ENCODE data around the gene GGCT.

GGCT gene

DNA sequence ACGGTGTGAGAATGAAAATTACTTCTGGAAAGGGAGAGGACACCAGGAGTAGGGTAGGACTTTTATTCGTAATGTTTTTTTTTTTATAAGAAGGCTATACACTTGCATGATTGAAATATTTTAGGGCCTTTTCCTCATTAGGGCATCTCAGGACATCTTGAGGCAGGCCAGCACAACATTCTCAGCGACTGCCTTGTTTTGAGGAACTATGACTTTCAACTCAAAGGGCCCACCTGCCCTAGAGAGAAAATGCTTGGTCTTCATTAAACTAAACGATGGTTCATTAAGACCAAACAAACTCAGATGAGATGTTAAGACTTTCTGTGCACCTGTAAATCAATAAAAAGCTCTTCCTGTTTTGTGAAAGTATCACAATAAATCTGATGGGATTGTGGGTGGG is 37.4 kb downstream of the GGCT start:
- no peak for DNase-seq (ENCODE audit: low read depth, low spot score)
- no peak overlapping the region for H3K4me3 ChIP-seq (ENCODE audit: low read length)

DNA sequence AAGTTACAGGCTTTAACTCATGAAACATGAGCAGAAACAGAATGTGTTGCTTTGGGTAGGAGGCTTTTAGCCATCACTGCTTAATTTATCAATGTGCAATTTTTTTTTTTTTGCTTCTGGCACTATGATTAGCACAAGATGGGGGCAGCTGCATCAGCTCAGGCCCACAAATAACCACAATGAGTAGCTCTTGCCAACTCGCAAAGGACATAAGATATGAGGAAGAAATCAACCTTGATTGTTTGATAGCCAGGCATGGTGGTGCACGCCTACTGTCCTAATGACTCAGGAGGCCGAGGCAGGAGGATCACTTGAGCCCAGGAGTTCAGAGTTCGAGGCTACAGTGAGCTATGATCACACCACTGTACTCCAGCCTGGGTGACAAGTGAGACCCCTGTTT is 38.4 kb downstream of the GGCT start:
- no peak overlapping the region for H3K4me3 ChIP-seq (ENCODE audit: low read length)
- DNase-seq (ENCODE audit: low read depth, low spot score): no peak

DNA sequence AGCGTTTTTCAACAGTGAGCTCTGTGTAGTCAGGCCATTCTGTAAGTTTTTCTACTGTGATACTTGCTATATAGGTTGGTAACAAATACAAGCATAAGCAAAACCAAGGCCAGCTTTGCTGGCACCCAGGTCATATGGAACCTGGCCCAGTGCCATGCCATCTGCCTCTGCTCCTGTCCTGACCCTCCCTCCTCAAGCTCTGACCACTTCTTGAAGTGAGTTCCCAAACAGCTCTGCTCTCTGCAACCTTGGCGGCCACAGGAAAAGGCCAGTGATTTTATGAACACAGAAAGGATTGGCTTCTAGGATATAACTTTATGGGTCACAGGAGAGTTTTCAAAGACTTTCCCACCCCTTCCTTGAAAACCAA is 38.8 kb downstream of the GGCT start:
- no peak overlapping the region for H3K4me3 ChIP-seq (ENCODE audit: low read length)
- no peak for DNase-seq (ENCODE audit: low read depth, low spot score)

DNA sequence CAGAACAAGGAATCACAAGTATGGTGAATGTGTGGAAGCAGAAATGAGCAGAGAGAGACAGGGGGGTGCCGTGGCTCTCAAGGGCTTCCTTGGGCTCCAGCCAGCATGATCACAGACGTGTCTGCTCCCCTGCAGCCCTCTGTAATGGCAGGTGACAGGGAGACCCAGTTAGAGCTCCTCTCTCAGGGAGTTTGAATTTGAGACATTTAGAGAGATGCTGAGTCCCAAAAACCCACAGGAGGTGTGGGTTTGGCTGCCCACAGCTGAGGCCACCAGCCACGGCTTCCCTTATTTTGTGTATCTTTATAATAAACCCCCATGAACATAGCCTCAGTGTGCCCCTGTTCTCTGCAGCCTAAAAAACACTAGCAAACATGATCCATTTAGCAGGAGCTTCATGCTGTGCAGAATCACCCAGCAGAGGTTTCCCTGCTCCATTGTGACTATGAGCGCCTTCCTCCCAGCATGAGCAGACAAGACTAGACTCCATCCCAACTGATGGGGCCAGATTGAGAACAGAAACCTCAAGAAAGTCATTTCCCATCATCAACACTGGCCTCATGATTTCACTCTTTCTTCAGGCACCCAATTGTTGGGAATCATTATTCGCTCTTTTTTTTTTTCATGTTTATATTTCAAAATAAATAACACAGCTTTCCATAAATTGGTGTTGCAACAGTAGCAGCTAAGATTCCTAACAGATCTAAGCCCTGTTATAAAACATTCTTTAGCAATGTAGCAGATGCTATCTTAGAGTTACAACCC is 39.4 kb downstream of the GGCT start:
- DNase-seq (ENCODE audit: low read depth, low spot score): no peak
- H3K4me3 ChIP-seq (ENCODE audit: low read length): no peak overlapping the region

DNA sequence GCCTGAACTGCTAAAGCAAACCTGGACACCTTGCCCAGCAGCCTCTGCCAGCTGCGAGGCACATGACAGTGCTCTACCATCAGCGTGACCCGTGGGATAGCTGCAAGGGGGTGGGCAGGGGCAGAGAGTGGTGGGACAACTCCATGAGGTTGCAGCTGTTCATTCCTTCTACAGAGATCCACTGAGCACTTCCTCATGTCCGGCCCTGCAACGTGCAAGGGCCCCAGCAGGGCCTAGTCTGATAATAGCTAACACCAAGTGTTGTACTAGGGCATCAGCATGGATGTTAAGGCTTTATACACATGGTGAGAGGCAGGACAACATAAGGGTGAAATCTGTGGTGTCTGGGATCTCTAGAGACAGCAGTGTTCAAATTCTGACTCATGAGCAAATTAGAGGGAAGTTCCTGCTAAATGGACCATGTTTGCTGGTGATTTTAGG is 40.4 kb downstream of the GGCT start:
- DNase-seq (ENCODE audit: low read depth, low spot score): no peak
- H3K4me3 ChIP-seq (ENCODE audit: low read length): no peak overlapping the region

DNA sequence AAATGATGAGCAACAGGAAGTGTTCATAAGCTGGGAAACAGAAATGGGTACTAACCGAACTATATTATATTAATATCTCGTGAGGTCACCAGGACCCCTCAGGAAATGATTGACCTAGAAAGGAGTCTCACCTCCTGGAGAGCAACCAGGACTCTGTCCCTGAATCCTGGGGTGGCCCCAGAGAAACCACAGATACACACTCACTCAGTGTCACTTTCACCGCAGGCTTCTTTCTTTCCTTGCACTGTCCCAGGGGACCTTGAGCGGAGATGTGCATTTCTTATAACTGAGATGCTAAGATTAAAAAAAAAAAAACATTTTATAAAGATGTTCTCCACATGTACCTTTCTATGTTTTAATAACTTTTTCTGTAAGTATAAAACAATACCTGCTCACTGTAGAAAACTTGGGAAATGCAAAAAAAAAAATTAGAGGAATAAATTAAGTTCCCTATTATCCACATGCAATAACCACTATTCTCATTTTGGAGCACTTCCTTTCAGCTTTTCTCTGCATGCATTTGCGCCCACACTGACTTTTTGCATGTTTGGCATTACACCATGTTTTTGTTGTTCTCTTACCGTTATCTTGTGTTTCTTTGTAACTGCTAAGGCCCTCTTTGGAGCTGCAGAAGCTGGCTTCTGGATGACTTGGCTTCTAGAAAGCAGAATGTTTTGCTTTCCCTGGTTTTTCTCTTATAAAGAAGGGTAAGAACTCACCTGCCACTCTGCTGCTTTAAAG is 41.1 kb downstream of the GGCT start:
- DNase-seq (ENCODE audit: low read depth, low spot score): no peak
- H3K4me3 ChIP-seq (ENCODE audit: low read length): no peak overlapping the region

DNA sequence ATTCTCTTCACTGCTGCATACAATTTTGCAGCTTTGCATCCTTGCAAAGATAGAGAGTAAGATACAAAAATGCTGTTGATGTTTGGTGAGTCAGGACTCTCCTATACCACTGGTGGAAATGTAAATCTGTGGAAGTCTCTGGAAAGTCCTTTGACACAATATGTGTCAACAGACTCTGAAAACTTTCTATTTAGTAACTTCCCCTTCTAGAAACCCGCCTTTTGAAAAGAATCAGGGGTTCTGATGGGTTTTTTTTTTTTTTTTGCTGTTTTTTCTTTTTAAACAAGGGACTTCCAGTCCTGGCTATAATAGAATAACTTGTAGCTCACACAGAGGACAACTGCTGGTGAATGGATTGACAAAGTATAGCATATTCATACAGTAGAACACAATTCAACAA is 42.5 kb downstream of the GGCT start:
- no peak overlapping the region for H3K4me3 ChIP-seq (ENCODE audit: low read length)
- no peak for DNase-seq (ENCODE audit: low read depth, low spot score)

DNA sequence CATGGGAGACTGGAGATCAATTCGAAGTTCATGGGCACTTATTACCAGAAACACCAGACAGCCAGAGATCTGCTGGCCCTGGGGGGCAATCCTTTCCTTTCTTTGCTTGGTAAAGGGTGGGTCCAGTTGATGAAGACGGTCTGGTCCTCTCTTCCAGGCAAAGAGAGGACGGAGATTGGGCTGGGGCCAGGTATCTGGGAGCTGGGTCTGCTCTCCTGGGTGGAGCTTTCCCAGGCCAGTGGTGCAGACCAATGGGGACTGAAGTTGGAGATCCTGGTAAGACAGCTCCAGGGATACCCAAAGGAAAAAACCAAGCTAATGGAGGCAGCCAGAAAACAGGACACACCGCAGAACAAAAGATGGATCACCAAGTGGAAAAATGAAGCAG is 44.4 kb downstream of the GGCT start:
- H3K4me3 ChIP-seq (ENCODE audit: low read length): no peak overlapping the region
- no peak for DNase-seq (ENCODE audit: low read depth, low spot score)

DNA sequence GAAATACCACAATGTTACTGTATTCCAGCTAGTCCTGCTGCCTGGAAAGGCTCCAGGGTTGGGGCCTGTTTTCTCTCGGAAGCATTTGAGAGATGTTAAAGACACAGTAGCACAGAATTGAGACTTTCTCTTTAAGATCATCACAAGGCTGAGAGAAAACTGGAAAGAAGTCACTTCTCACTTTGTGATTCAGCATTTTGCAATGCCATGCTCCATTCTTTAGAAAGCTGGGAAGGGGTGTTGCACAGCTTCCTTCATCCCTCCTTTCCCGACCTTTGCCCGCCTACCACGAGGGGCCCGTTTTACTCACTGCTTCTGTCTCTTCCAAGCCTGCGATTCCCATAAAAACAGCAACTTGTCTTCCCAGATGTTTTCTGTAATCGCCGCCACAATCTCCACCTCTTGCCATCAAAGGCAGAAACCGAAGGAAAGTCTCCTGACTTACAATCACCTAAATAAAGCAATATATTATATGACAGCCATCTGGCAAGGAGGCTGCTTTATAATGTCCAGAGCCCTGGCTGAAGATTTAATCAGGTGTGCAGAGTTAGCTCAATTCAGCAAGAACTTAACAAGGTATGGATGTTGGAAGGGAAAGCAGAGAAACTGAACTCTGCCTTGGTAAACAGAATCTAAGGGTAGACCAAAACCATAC is 44.9 kb downstream of the GGCT start:
- no peak for DNase-seq (ENCODE audit: low read depth, low spot score)
- no peak overlapping the region for H3K4me3 ChIP-seq (ENCODE audit: low read length)

DNA sequence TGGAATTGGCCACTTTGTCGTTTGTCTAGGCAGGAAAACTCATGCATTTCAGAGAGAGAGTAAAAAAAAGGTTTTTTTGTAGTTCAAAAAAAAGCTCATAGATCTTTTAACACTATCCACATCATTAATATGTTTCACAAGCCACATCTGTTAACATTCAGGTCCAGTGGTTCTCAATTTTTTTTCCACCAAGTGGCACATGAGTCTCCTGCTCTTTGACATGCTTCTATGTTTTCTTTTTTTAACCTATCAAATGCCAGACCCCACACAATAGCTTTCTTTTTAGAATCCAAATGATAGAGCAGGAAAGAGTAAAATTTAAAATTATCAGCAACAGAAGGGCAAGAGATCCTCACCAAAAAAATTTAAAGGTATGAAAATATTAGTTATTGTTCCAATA is 46.3 kb downstream of the GGCT start:
- no peak for DNase-seq (ENCODE audit: low read depth, low spot score)

DNA sequence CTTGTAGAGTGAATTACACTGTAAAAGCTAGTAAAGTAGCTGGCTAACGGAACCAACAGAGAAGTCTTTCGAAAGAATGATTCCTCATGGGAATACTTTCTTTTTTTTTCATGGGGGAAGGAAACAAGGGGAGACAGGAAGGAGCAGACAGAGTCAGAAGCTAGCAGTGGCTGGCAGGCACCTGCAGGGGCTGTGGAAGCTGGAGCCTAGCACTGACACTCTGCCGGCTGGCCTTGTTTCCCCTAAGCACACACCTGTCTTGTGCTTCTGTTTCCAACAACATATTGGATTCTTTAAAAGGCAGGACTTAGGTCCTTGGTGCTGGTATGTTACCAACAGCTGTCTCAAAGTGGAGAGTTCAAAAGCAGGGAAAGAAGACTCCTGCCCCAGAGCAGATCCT is 50.7 kb downstream of the GGCT start:
- no peak for DNase-seq (ENCODE audit: low read depth, low spot score)
- no peak overlapping the region for H3K4me3 ChIP-seq (ENCODE audit: low read length)

More for the DNA sequence above, 46.3 kb downstream of the GGCT start:
- H3K4me3 ChIP-seq (ENCODE audit: low read length): no peak overlapping the region

DNA sequence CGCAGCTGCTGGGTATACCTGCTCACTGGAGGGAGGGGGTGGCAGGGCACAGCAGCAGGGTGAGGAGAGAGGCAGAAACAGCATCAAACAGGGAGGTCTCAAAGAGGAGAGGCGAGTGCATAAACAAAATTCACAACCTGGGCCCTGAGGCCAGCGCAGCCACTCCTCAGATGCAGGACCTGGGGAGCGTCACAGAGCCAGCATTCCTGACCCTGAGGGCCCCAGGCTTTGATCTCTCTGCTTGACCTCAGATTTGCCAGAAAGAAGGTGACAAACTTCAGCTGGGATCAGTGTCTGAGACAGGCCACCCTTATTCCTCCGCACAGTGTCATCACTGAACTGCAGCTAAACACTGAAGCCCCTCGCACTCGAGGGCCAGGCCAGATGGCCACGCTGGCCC is 51.6 kb downstream of the GGCT start:
- no peak overlapping the region for H3K4me3 ChIP-seq (ENCODE audit: low read length)
- DNase-seq (ENCODE audit: low read depth, low spot score): no peak

DNA sequence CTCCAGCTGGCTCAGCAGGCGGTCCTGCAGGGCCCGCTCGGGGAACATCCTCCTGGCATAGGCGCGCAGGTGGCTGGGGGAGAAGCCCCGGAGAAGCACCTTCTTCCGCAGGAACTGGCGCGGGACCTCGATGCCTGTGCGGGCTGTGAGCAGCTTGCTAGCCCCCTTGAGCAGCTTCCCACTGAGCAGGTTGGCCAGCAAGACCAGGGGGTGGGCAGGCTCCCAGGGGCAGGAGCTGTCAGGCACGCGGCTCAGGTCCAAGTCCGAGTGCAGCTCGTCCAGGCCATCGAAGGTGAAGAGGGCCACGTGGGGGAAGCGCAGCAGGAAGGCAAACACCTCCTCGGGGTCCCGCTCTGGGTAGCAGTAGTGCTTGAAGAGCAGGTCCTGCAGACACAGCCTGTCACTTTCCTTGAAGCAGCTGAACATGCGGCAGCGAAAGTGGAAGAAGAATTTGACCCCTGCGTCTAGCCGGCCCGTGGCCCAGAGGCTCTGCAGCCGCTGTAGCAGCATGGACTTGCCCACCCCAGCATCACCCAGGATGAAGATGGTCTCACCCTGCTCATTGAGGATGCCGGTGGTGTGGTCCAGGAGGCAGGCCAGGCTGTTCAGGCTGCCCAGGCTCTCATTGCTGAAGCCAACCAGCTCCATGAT is 52.2 kb downstream of the GGCT start:
- no peak for DNase-seq (ENCODE audit: low read depth, low spot score)
- H3K4me3 ChIP-seq (ENCODE audit: low read length): no peak overlapping the region

DNA sequence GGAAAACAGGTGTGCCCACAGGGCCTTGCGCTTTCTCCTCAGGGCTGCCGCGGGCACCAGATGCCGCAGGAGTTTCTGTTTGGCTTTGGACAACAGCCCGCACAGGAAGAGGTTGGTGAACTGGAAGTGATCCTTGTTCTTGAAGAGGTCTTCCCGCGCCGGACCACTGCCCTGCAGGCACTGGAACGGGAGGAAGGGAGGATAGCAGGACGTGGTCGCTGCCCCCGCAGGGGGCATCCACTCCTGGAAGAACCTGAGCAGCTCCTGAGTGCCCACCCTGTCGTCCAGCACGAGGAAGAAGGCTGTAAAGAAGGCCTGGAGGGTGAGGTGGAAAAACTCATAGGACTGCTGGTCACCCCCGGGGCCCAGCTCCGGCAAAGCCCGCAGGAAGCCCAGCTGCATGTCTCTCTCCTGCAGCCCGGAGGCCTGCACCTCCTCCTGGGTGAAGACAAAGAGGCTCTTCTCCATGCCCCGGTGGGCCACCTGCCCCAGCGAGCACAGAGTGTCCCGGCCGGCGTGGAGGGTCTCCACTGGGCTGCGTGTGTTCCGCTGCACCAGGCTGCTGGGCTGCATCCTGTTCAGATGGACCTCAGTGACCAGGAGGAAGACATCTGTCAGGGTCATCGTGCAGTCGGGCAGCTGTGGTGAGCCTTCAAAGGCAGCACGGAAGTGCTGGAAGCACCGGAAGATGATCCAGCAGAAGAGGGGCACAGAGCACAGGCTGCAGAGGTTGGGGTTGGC is 52.9 kb downstream of the GGCT start:
- H3K4me3 ChIP-seq (ENCODE audit: low read length): no peak overlapping the region
- DNase-seq (ENCODE audit: low read depth, low spot score): no peak

DNA sequence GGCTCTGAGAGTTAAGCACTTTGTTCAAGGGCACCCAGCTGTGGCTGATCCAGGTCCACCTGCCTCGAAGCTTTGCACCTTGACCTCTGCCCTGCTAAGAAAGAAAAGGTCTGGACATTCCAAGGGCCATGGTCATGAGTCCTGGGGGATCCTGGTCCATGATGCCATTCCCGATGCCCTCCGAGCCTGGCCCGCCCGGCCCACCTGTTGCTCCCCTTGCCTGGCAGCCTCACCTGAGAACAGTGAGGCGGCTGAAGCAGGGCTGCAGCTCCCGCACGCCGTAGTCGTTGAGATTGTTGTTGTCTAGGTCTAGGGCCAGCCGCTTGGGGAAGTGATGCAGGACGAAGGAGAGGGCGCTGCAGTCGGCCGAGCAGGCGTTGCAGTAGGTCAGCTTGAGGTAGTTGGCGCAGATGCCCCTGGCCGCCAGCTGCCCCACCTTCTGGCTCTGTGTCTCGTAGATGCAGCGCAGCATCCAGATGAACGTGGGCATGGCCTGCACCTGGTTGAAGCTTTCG is 53.6 kb downstream of the GGCT start:
- DNase-seq (ENCODE audit: low read depth, low spot score): no peak
- no peak overlapping the region for H3K4me3 ChIP-seq (ENCODE audit: low read length)

DNA sequence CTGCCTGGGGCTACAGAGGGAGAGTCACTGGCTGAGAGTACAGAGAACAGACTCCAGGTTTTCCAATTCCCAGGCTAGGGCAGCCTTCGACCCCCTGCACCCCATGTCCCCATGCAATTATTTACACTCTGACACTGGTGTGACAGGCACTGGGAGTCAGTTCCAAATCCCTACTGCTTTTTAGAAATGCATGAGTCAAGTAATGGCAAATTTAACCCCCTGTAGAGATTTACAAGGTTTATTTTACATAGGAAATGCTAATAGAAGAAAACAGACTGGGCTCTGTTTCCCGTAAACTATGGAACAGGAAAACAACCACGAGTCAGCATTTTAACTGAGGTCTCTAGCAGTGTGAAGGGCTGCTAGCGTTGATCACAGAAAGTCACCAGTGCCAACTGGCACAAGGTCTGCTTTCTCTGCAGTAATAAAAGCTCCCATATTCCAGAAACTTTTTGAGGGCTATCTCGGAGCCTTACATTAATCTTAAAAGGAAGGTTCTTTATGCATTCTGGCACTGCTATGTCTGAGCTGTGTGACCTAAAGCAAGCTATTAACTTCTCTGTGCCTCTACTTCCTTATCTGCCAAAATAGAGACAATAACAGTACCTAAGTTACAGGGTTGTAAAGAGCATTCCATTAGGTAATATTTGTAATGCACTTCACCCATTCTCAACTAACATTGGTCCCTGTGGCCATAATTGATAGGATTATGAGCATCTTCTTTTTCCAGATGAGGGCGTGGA is 54.2 kb downstream of the GGCT start:
- no peak for DNase-seq (ENCODE audit: low read depth, low spot score)
- no peak overlapping the region for H3K4me3 ChIP-seq (ENCODE audit: low read length)

DNA sequence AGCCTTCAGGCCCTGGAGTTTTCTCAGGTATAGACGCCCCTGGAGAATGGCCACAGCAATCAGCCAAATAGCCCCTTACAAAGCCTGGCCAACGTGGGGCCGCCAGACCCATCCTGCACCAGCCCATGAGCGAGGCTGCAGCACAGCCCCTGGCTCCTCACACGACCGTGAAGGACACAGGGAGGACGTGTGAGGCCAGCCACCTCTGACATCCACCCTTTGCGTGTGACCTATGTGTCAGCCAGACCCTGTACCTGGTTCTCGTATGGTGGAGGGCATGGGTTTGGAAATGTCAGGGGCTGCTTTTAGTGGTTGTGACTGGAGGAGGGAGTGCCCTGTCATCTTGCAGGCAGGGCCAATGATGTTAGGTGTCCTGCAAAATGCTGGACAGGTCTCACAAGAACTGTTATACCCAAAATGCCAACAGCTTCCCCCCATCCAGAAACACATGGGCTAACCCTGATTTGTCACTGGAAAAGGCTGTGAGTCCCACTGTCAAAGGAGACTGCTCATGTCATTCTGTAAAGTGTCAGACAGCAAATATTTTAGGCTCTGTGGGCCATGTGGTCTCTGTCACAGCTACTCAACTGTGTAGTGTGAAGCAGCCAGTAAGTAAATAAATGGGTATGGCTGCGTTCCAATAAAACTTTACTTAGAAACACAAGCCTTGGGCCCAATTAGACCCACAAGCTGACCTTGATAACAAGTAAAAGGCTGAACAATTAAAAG is 56.0 kb downstream of the GGCT start:
- DNase-seq (ENCODE audit: low read depth, low spot score): no peak
- no peak overlapping the region for H3K4me3 ChIP-seq (ENCODE audit: low read length)

DNA sequence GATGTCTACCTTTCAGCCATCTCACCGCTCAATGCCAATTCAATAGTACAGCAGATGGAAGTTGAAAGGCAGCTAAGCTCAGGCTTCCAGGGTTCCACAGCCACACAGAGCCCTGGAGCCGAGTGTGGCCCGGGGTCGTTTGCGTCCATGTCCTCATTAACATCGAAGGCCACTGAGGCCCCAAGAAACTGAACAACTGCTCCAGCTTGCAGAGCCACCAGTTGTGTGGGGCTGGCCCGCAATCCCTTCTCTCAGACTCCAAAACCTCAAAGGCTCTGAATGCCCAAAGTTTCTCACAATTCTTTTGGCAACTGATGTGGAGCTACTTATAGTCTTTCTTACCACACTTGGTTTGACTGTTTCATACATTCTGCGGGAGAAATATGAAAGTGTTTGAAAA is 57.2 kb downstream of the GGCT start:
- H3K4me3 ChIP-seq (ENCODE audit: low read length): no peak overlapping the region
- no peak for DNase-seq (ENCODE audit: low read depth, low spot score)

Measured in Jurkat, Clone E6-1 (cell line).